ENCODE data around the gene PIGBOS1.

DNA sequence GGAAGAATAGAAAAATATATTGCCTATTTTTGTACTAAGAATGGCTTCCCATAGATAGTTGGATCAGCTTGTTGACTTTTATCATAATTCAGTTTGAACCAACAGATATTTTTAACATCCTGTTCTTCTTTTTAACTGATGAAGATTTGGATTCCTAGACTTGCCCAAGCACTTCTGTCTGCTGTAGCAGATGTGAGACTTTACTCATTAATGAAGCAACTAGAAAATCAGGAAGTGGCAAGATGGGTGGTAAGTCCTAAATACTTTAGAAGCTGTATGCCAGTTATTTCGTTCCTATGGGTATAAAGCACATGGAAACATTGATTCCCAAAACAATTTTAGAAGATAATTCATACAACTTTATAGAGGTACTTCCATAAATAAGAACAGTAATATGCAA is 8.5 kb upstream of the PIGBOS1 start:
- no peak for TF ChIP-seq POLR2AphosphoS5 (IDR thresholded peaks at IDR 0.05; ENCODE audit: low read depth)
- TF ChIP-seq, protein P1, sequence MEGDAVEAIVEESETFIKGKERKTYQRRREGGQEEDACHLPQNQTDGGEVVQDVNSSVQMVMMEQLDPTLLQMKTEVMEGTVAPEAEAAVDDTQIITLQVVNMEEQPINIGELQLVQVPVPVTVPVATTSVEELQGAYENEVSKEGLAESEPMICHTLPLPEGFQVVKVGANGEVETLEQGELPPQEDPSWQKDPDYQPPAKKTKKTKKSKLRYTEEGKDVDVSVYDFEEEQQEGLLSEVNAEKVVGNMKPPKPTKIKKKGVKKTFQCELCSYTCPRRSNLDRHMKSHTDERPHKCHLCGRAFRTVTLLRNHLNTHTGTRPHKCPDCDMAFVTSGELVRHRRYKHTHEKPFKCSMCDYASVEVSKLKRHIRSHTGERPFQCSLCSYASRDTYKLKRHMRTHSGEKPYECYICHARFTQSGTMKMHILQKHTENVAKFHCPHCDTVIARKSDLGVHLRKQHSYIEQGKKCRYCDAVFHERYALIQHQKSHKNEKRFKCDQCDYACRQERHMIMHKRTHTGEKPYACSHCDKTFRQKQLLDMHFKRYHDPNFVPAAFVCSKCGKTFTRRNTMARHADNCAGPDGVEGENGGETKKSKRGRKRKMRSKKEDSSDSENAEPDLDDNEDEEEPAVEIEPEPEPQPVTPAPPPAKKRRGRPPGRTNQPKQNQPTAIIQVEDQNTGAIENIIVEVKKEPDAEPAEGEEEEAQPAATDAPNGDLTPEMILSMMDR (conservative IDR thresholded peaks at IDR 0.05; ENCODE audit: low read depth in 2 of 2), result no peak
- TF ChIP-seq EZH2 (IDR thresholded peaks at IDR 0.05; ENCODE audit: low read depth, unreplicated experiment), result no peak

Measured in GM23338 (cell line).